Bronchial epithelial cell (primary cell): ENCODE results near the gene MED12L. TPM values are rescaled to one million over a fixed set of nuclear protein-coding genes. Genes with fewer than 3 reads are reported as not detected.

Source experiments
- DNase-seq: peaks from one replicate; pipeline ENCODE4 v3.0.0-alpha.2; 2010; ENCODE audit warnings: low read depth
- FAIRE-seq: peaks from 2 replicates; lab custom pipeline; 2011; peaks lifted over from hg19 to GRCh38; lab: Jason Lieb, UNC
- H3K27me3 ChIP-seq: 2 replicates; pipeline ENCODE4 v1.5.1; 2011; ENCODE audit warnings: low read length; ENCODE audit not compliant: control insufficient read depth, insufficient read depth
- H3K36me3 ChIP-seq: 2 replicates; pipeline ENCODE4 v1.5.1; 2011; ENCODE audit warnings: low read length; ENCODE audit not compliant: control insufficient read depth, insufficient read depth
- H3K4me3 ChIP-seq: 2 replicates; pipeline ENCODE4 v1.5.1; 2011; ENCODE audit warnings: mild to moderate bottlenecking, low read depth, low read length, control low read depth
- CTCF ChIP-seq: IDR thresholded peaks from 2 replicates; pipeline ENCODE4 v1.5.1; 2011; ENCODE audit warnings: mild to moderate bottlenecking, moderate library complexity, low read length, control low read depth, inconsistent platforms; ENCODE audit not compliant: insufficient read depth, severe bottlenecking
- total RNA-seq: library from RNA; depleted of rRNA; stranded (reverse); fragments of >200 nt; gene quantifications from 2 replicates; pipeline ENCODE4 v1.2.1, GENCODE V29; 2014

MED12L gene
- total RNA-seq, 1 donor from 2014 or later: 0.26 TPM

- DNase-seq (no peak), FAIRE-seq (no peak)
- Histone ChIP-seq H3K27me3 (peaks cover 14% of the 10 kb centered on the region), H3K4me3 (peak overlapping the region; percentile 45), H3K36me3 (no peaks in the 10 kb centered on the region)
- TF ChIP-seq CTCF: no peak
Observed at GRCh38 chr3:151085889-151086483, 522 bp downstream of the MED12L start.

DNA sequence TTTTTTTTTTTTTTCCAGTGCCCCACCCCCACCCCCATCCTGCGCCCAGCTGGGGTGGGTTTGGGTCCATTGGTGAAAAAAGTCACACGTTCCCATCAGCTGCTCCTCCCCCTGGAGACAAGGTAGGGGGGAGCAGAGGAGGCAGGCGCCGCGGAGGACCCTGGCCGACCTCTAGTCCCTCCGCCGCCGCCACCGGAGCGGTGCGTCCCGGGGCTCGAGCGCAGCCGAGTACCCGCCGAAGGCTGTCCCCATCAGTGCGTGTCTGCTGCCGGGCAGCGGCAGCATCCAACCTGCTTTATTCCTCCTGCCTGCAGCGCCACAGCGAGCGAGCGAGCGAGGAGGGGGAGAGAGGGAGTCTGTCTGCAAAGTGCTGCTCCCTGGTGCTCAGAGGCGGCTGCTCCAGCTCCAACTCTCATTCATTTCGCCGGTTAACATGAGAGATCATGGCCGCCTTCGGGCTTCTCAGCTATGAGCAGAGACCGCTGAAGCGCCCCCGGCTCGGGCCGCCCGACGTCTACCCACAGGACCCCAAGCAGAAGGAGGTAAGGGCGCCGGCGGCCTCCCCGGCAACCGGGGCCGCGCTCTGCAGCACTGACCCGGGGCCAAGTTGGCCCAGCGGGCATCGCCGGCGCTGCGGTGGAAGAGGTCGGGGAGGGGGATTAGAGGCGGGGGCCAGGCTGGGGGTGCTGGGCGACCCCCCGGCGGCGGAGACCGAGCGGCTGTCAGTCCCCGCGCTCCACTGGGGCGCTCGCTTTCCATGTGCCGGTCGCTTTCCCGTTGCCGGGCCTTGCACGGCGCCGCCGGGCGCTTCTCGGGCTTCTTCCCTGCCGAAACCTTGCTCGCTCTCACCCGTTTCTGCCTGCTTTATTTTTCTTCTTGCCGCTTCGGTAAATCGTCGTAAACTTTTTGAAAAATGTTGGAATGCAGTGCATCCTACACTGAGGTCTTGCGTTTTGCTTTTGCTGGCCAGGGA lies 1.3 kb downstream of the MED12L start:
- H3K27me3 ChIP-seq: peaks cover 14% of the 10 kb centered on the region

GRCh38 chr3:151087648-151088047 lies 2.2 kb downstream of the MED12L start:
- FAIRE-seq (no peak), DNase-seq (no peak)
- peaks cover 14% of the 10 kb centered on the region for H3K27me3 ChIP-seq
- H3K4me3 ChIP-seq: no peak overlapping the region
- no peaks in the 10 kb centered on the region for H3K36me3 ChIP-seq
- no peak for TF ChIP-seq CTCF

More for the DNA sequence above, 1.3 kb downstream of the MED12L start:
- Histone ChIP-seq H3K4me3 (peak overlapping the region; percentile 45), H3K36me3 (no peaks in the 10 kb centered on the region)
- peak; percentile 64 for DNase-seq
- peak; percentile 65 for TF ChIP-seq CTCF
- FAIRE-seq: no peak

DNA sequence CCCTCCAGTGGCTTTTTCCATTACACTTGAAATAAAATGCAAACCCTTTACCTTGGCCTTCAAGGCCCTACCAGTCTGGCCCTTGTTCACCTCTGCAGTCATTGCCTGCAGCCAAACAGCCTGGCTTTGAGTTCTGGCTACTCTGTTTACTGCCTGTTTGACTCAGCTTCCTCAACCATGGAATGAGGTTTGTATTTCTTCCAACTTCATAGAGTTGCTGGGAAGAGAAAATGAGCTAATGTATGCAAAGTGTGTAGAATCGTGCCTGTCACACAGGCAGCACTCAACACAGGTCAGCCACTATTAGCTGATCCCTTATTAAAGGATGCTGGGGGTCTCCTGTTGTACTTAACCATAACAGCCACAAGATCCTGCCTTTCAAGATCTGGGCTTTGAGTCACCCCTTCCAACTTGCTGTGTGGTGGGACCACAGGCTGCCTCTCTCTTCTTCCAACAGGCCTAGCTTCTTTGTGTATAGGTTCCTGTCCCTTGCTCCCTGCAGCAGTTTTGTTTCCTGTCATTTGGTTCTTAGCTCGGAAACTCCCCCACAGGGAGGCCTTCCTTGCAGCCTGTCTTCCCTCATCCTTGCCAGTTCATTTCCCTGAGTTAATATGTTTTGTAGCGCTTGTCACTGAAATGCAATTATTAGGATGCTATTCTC lies 6.4 kb downstream of the MED12L start:
- DNase-seq: peak; percentile 20
- no peak overlapping the region for H3K4me3 ChIP-seq
- no peak for FAIRE-seq
- no peaks in the 10 kb centered on the region for H3K36me3 ChIP-seq
- TF ChIP-seq CTCF: no peak
- peaks cover 6% of the 10 kb centered on the region for H3K27me3 ChIP-seq

GRCh38 chr3:151093148-151093547 lies 7.7 kb downstream of the MED12L start:
- H3K27me3 ChIP-seq: peaks cover 5% of the 10 kb centered on the region
- H3K36me3 ChIP-seq: no peaks in the 10 kb centered on the region
- no peak for DNase-seq
- FAIRE-seq: no peak
- no peak overlapping the region for H3K4me3 ChIP-seq
- TF ChIP-seq CTCF: no peak
